Measurements from ENCODE around the gene EEFSEC.

EEFSEC gene

DNA sequence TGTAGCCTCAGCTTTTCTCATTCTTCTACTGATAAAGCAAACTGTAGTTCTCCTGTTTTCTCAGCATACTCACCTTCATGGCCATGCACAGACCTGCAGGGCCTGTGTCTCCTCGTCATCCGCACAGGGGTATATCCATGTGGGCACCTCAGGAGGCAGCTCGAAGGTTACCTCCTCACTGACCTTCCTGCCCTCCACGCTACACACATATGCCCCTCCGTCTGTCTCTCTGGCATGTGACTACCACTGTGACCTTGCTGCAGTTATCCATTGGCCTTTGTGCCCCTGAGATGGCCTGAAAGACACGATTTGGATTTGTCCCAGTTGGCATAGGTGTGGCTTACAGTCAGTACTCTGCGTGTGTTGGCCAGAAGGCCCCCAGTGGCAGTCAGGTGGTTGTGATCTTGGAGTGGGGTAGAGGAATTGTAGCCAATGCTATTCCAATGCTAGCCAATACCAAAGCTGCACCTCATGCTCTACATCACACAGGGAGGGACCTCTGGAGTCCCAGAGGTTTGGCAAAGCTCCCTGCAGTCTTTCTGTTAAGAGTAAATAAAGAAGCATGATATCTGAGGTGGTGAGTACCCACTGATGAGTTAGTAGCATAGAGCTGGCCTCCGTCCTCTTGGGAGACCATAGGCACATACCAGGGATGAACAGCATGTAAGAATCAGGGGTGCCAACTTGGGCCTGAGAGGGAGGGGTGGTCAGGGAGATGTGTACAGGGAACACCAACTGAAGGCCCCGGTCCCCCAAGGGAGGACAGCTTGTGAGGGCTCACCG lies 143.4 kb downstream of the EEFSEC start:
- DNase-seq, result no peak

DNA sequence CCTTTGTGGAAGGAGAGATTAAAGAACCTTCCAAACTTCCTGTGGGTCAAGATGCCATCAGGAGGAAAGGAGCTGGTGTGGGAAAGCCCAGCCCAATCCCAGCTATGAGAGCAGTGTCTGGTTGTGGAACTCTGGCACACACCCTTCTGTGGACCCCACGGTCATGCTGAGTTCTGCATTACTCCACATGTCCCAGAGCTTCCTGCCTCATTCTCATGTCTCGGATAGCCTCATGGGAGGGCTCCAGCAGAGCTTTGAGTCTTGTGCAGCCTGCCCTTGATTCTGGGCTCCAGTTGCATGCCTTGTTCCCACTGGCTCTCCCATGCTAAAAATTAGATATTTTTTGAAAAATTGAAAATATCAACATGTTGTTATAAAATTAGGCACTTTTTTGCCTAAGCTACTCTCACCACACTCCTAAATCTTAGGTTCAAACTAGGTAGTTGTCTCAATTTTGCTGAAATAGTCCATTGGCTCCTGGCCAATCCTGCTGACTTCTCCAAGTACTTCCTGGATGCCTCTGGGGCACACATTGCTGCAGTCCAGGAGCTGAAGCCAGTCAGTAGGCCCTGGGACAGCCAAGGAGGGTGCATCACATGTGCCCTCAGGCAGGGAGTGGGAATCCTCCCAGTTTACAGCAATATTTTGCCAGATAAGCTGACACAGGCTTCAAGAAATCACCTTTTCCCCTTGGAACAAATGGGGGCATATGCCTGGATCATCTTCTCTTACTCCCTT lies 144.3 kb downstream of the EEFSEC start:
- DNase-seq, result no peak

DNA sequence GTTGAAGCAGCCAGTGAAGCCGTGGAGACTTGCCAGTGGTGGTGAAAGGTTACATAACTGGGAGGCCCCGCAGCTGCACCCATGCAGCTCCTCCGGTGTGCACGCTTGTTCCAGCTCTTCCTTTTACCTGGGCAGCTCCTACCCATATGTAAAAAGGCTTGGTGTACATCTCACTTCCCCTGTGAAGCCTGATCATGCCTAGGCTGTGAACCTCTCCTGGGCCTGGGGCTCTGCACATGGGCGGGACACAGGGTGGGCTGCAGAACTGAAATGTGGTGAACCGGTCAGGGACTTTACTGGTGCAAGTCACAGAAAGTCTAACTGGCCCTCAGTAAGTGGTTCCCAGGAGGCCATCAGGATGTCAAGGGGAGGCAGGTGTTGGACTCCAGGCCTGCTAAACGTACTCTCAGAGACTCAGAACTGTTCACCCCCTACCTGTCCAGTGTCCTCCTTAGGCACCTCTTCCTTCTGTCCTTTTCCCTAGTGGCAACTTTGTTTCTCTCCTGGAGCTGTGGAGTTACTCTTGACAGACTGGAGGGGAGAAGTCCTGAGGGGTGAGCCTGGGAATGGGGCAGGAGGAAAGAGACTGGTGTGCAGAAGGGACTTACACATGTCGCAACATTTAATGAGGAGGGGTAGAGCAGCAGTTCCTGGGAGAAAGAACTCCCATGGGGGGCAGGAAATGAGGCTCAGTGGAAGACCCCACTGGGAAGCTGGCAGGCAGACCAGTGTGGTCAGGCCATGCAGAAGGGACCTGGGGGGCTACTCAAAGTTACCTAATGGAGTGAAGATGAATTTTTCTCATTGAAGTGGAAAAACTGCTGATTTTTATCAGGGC lies 148.1 kb downstream of the EEFSEC start:
- DNase-seq, result no peak

DNA sequence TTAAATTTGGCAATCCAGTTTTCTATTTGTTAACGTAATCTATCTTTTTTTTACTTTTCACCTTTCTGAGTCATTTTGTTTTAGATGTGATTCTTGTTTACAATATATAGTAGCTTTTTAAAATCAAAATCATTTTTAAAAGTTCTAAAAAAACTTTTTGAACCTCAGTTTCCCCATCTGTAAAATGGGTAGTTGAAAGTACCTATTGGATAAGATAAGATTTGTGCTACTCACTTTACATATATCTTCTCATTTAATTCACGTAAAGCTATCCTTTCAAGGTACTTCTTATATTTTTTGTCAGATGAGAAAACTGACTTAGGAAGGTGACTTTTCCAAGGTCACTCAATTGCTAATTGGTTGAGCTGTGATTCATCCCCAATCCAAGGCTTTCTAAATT lies 153.2 kb downstream of the EEFSEC start:
- no peak for DNase-seq

DNA sequence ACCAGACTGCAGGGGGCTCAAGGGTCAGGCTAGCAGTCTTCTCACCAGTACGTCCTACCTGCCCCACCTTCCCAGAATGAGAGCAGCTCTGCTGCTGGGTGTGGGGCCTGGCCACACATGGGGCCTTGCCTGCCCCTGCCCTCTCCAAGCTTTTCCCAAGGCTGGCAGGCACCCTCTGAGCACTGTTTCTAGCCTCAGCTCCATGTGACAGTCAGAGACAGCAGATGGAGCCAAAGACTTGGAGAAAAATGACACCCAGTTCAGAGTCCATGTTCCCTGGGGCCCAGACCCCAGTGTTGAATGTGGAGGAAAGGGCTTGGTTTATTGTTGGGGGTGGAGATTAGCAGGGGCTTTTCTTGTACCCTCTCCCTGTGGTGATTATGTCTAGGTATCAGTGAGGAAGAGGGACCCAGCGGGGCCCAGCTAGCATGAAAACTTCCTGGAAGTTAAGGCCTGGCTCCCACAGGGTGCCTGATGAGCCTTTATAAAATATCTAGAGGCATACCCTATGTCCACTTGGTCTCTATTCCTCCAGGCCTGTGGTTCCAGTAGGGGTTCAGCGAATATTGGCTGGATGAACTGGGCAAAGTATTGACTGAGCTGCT lies 153.8 kb downstream of the EEFSEC start:
- no peak for DNase-seq

DNA sequence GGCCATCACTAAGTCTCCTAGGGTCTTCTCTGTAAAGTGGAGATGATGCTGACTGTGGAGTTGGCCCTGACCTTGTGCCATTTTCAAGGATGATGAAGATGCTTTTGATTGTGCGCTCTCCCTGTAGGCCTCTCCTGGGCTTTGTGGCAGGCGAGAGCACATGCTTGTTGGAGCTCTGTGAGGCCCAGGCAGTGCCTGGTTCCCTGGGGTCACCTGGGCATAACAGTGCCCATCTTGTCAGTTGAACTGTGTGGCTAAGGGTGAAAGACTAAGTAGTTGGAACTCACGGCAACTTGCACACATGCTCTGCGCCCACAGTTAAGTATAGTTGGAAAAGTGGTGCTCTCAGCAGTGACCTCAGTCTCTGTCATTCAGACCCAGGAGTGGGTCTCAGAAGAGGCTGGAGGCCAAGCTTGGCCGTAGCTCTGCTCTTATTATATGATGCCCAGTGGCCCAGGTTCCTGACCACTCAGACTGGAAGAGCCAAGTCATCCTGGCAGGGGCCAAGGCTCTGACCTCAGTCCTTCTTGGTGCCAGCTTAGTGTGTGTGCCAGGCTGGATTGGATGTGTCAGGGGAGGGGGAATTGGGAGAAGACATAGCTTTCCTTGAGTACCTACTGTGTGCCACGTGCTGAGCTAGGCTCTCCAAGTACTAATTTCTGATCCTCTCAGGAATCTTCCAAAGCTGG lies 154.6 kb downstream of the EEFSEC start:
- no peak for DNase-seq

DNA sequence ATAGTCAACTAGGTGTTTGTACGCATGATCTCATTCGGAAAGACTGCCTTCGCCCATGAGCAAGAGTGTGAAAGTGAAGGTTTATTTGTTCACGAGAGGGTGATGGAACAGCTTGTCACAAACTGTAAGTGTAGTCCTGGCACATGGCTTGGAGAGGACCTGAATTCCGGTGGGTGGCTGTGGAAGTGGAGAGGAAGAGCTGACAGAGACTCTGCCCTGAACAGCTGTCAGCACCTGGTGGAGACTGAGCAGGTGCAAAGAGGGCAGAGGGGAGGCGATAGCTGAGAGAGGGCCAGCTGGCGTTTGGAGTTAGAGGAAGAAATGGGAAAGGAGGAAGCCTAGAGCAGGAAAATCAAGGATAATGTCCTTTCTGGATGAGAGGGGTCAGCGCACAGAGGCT lies 155.7 kb downstream of the EEFSEC start:
- no peak for DNase-seq

DNA sequence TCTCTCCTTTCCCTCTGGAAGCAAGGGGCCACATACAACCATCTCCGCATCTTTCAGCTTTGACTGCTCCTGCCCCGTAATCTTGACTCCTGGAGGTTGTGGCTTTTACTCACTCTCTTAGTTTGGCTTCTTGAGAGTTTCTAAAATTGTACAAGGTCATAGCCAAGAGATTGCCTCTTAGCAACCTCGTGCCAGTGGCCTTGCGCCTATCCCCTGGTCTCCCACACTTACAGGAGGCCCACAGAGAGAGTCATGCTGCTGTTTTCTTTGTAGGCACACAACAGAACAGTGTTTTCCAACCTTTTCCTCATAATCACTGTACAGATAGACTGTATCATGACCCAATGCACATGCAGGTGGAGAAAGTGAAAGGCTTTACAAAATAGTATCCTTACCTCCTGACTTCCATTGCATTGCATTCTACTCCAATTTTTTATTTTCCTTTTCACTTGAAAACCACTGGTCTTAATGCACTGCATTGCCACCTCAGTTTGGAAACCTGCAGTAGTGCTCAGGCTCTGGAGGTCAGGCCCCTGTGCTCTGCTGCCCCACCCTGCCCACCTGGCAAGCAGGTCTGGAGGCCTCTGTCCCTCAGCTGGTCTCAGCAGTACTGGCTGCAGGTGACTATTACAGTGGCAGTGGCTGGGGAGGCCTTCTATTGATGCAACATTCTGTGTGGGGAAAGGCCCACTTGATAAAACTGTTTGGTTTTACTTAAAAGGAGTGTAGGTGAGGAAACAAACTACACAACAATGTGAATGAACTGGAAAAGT lies 157.2 kb downstream of the EEFSEC start:
- DNase-seq, result no peak

DNA sequence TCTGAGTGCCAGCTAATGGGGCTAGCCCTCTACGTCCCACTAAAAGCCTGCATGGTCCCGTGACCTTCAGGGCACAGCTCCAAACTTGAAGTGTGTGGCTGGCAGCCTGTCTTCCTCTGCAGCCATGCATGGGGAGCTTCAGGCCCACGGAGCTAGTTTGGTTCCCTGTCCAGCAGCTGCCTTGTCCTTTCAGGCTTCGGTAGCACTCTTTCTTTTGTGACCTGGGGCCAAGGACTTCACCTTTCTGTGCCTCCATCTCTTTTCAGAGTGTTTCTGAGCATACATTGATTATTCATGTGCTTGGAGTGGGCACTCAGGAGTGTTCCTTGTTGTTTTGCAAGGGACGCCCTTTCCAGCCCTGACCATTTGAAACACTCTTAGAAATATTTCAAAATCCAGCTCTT lies 158.2 kb downstream of the EEFSEC start:
- no peak for DNase-seq

DNA sequence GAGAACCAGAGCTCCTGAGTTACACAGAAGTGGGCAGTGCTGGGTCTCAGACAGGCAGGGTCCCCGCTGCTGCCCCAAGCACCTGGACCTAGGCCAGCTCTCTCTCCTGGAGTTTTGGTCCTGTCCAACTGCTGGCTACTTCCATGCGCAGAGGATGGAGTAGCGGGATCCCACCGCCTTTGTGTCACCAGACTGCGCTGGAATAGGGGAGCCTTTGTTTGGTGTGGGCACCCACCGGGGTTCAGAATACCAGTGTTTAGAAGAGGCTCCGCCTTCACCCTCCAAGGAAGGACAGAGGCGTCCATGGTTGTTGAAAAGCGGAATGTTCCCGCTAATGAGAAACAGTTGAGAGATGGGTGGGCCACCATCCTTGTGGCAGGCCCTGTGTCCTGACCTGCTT lies 159.0 kb downstream of the EEFSEC start:
- no peak for DNase-seq

DNA sequence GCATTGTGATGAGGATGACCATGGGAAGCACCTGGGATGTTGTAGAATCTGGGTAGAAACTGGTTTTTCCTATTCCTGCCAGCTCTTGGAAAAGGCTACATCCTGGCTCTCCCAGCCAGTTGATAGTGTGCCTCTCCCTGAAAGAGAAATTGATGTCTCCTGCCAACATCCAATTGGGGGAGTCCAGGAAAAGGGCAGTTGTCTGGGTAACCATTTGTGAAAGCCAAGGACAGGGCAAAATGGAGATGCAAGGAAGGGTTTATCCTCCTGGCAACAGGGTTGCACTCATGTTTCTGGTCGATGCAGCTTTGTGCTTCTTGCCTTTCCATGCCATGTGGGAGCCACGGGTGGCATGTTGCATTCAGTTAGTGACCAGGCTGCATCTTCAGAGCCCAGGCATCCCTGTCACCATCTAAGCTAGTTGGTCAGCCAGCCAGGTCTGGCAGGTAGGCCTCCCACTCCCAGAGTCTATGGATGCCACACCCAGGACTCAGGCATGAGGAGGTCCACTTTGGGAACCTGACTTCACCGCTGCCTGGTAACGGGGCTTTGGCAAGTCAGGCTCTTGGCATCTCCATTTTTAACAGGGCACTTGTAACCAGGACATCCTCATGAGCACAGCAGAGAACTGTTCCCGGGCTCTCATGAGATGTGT lies 159.9 kb downstream of the EEFSEC start:
- no peak for DNase-seq

DNA sequence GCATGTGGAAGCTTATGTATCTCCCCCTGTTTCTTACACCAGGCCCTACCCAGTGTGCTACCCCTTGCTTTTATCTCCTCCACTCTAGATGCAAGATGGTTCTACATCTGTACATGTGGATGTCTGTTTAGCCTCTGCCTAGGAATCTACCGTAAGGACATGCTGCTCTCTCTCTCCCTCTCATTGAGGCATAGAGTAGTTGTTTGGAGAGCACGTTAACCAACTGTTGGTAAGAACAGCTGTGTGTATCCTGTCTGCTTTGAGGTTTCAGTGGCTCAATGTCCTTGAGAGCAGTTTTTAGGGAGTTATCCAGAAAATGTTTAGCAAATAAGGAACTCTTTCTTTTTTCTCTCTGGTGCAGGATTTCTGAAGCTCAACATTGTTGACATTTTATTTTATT lies 160.7 kb downstream of the EEFSEC start:
- DNase-seq, result no peak

DNA sequence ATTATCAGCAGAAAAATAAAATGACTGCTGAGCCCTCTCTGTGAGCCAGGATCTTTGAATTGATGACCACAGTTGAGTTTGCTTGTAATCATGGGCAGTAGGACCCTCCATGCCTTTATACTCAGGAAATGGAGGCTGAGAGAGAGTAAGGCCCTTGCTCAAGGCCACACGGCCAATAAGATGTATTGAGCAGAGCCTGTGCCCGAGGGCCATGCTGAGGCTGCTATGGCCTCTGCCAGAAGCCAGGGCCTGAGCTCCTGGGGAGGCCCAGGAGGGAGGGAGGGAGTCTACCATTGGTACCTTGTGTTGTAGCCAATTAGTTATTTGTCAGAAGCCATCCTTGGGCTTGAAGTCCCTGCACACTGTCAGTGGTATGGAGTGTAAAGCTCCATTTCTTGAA lies 162.0 kb downstream of the EEFSEC start:
- DNase-seq, result no peak

DNA sequence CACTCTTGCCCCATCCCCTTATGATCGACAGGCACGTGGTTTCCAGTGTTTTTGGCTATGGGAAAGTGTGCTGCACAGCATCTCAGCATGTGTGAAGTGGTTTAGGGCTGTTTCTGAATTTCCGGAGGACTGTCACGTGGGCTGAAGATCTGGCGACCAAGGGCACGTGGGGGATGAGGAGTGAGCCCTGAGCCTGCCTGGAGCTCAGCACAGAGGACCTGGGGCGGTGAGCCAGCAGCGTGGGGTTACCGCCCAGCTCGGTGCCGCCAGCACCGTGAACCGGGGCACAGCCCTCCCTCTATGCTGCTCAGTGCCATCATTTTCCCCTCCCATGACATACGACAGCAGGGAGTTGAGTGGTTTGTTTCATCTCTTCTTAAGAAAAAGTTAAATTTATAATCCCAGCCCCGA lies 163.2 kb downstream of the EEFSEC start:
- no peak for DNase-seq

DNA sequence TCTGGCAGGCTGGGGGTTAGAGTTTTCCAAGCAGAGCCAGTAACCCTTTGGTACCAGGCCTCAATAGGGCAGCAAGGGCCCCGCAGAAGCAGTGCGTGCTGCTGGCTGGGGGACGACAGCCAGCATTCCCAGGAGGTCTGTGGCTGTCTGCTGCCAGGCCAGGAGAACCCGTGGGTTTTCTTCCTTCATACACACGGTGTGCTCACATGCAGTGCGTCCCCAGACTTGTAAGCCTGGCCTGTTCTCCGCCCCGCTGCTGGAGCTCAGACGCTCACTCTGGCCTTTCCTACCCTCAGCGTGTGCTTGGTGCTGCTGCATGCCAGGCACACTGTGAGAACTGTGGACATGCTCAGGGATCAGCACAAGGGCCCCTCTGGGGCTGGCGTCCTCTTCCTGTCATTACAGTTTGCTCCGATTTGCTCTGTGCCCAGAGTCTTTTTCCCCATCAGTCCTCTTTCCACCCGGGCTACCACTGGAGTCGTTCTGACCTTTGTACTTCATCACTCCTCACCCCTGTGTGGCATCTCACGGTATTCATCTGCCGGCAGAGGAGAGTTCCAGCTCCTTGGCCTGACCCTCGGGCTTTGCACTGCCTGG lies 163.9 kb downstream of the EEFSEC start:
- no peak for DNase-seq

DNA sequence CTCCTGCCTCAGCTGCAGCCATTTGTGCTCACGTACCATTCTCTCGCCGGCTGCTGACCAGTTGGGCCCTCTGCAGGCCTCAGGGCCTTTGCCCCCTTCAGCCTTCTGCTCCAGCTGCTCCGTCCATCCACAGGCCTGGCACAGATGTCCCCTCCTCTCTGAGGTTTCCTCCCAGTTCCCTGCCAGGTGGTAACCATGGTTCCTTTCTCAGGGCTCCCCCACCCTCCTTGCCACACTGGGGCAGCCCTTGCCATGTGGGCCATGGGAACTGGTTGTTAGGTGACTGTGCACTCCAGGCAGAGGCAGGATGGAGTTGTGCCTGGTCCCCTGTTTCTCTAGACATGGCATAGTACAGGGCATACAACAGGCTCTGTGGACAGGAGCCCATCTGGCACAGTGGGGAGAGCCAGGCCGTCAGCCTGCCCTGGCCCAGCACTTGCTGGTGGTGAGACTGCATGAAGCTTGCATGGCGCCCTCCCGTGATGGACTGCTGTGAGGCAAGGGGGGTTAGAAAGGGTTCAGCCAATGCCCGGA lies 164.5 kb downstream of the EEFSEC start:
- DNase-seq, result no peak

DNA sequence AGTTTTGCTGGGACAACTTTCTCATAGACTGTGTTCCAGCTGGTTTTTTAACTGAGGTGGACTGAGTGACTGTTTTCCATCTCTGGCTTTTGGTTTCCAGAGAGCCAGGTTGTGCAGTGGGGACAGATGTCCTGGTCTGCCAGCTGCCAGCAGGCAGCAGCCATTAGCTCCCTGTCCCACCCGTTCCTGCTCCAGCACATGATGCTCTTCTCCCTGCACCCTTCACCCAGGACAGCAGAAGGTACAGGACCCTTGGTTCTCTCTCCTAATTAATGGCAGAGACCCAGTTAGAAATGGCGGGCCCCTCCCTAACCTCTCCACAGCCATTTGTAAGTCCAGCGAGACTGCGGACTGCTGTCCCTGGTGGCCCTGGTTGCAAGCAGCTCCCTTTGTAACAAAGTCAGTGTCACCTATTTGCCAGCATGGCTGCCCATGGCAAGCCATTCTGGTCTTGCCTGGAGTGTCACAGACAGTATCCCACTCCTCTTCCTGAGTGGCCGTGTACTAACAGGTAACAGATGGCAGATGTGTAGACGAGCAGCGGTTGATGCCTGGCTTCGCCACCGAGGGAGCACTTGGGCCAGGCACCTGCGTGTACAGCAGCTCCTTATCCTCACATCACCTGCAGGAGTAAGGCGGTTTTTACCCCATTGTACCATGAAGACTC lies 165.1 kb downstream of the EEFSEC start:
- no peak for DNase-seq

DNA sequence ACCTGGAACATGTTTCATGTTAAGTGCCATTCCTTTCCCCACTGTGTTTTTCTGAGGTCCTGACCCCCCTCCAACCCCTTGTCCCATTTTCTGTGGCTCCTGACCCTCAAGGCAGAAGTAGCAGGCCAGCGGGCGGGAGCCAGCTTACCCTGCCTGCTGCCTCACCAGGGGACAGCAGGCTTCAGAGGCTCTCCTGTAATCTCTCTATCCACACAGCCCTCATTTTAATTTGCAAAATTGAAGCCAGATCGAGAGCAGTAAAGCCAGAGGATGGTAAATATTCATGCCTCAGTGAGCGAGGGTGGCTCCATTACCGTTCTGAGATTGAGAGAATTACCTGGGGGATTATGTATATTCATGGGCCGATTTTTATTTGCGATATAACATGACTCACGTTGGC lies 165.8 kb downstream of the EEFSEC start:
- no peak for DNase-seq

DNA sequence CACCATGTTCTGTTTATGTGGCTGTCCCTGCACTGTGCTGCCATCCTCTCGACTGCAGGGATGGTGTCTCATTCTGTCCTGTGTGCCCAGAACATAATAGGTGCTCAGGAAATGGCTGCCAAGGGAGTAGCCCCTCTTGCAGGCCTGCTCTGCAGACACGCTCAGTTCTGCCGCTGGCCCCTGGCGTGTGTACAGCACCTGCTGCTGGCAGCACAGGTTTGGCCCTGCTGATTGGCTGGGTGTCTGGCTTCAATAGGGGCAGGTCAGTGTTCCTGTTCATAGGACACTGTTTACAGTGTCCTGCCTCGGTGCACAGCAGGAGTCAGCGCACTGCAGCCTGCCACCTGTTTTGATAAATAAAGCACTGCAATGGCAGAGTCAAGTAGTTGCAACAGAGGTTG lies 166.5 kb downstream of the EEFSEC start:
- DNase-seq, result no peak
